GM18505 (cell line): Measurements from ENCODE around the gene NCAPD2.
"Not testable (repeated sequence)": the region's sequence is repeated elsewhere in the genome, so short reads cannot be mapped to it uniquely, and the experiment has no call there.

ENCODE experiments used
- ATAC-seq: cut with Tn5 transposase; IDR thresholded peaks from one replicate; pipeline ENCODE4 v1.9.1; 2021; ENCODE audit not compliant: unreplicated experiment
- POLR2A ChIP-seq: IDR thresholded peaks from 4 replicates; pipeline ENCODE4 v1.6.1; 2011; ENCODE audit warnings: borderline replicate concordance; ENCODE audit not compliant: insufficient read depth, insufficient read length; ENCODE audit errors: extremely low read depth

NCAPD2 gene

GRCh38 chr12:6530576-6531260 is 36.8 kb downstream of the NCAPD2 start:
- no peak for TF ChIP-seq POLR2A
- ATAC-seq: no peak

- ATAC-seq: peak; percentile 21
- peak; percentile 36 for TF ChIP-seq POLR2A
These were observed 38.4 kb downstream of the NCAPD2 start for GRCh38 chr12:6532051-6532926.

DNA sequence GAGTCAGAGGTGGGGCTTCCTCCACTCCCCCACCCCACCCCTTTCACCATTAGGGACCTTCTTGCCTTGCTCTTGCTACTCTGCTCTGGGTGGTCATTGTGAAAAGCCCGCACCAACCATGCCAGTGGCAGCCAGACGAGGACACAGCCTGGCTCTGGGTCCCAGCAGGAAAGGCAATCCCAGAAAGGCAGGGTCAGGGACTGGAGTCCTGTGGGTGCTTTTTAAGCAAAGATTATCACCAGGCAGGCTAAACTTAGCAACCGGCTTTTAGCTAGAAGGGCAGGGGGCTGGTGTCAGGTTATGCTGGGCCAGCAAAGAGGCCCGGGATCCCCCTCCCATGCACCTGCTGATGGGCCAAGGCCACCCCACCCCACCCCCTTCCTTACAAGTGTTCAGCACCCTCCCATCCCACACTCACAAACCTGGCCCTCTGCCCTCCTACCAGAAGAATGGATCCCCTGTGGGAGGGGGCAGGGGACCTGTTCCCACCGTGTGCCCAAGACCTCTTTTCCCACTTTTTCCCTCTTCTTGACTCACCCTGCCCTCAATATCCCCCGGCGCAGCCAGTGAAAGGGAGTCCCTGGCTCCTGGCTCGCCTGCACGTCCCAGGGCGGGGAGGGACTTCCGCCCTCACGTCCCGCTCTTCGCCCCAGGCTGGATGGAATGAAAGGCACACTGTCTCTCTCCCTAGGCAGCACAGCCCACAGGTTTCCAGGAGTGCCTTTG is 39.2 kb downstream of the NCAPD2 start:
- peak; percentile 1 for ATAC-seq
- no peak for TF ChIP-seq POLR2A

DNA sequence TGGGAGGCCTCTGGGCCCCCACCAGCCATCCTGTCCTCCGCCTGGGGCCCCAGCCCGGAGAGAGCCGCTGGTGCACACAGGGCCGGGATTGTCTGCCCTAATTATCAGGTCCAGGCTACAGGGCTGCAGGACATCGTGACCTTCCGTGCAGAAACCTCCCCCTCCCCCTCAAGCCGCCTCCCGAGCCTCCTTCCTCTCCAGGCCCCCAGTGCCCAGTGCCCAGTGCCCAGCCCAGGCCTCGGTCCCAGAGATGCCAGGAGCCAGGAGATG is 39.7 kb downstream of the NCAPD2 start:
- ATAC-seq: no peak

DNA sequence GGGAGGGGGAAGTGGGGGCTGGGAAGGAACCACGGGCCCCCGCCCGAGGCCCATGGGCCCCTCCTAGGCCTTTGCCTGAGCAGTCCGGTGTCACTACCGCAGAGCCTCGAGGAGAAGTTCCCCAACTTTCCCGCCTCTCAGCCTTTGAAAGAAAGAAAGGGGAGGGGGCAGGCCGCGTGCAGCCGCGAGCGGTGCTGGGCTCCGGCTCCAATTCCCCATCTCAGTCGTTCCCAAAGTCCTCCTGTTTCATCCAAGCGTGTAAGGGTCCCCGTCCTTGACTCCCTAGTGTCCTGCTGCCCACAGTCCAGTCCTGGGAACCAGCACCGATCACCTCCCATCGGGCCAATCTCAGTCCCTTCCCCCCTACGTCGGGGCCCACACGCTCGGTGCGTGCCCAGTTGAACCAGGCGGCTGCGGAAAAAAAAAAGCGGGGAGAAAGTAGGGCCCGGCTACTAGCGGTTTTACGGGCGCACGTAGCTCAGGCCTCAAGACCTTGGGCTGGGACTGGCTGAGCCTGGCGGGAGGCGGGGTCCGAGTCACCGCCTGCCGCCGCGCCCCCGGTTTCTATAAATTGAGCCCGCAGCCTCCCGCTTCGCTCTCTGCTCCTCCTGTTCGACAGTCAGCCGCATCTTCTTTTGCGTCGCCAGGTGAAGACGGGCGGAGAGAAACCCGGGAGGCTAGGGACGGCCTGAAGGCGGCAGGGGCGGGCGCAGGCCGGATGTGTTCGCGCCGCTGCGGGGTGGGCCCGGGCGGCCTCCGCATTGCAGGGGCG is 40.2 kb downstream of the NCAPD2 start, which contains the start of gene GAPDH:
TSS of gene GAPDH (plus strand) at position 595 of the 772 bp plus-strand sequence. CDS start 316 bp downstream, outside the sequence.
- peak; percentile 100 for TF ChIP-seq POLR2A
- ATAC-seq: peak; percentile 53

More for the DNA sequence above, 39.7 kb downstream of the NCAPD2 start:
- TF ChIP-seq POLR2A: no peak

- no peak for ATAC-seq
- TF ChIP-seq POLR2A: no peak
These were observed 40.7 kb downstream of the NCAPD2 start for GRCh38 chr12:6534695-6534944.

GRCh38 chr12:6534945-6535696 is 41.2 kb downstream of the NCAPD2 start:
- peak; percentile 51 for TF ChIP-seq POLR2A
- ATAC-seq: peak; percentile 2

DNA sequence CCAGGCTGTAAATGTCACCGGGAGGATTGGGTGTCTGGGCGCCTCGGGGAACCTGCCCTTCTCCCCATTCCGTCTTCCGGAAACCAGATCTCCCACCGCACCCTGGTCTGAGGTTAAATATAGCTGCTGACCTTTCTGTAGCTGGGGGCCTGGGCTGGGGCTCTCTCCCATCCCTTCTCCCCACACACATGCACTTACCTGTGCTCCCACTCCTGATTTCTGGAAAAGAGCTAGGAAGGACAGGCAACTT is 41.7 kb downstream of the NCAPD2 start:
- TF ChIP-seq POLR2A: no peak
- no peak for ATAC-seq

GRCh38 chr12:6535960-6536847 is 42.3 kb downstream of the NCAPD2 start:
- no peak for TF ChIP-seq POLR2A
- no peak for ATAC-seq

DNA sequence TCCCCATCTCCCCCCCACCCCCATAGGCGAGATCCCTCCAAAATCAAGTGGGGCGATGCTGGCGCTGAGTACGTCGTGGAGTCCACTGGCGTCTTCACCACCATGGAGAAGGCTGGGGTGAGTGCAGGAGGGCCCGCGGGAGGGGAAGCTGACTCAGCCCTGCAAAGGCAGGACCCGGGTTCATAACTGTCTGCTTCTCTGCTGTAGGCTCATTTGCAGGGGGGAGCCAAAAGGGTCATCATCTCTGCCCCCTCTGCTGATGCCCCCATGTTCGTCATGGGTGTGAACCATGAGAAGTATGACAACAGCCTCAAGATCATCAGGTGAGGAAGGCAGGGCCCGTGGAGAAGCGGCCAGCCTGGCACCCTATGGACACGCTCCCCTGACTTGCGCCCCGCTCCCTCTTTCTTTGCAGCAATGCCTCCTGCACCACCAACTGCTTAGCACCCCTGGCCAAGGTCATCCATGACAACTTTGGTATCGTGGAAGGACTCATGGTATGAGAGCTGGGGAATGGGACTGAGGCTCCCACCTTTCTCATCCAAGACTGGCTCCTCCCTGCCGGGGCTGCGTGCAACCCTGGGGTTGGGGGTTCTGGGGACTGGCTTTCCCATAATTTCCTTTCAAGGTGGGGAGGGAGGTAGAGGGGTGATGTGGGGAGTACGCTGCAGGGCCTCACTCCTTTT is 43.1 kb downstream of the NCAPD2 start:
- no peak for TF ChIP-seq POLR2A
- no peak for ATAC-seq

- peak; percentile 18 for TF ChIP-seq POLR2A
These were observed 43.9 kb downstream of the NCAPD2 start for GRCh38 chr12:6537580-6538419.

More at GRCh38 chr12:6537580-6538419, 43.9 kb downstream of the NCAPD2 start:
- not testable (repeated sequence) for ATAC-seq
